Karpas-422 (cell line): ENCODE results near the gene FKBP15. TPM values are rescaled to one million over a fixed set of nuclear protein-coding genes. Genes with fewer than 3 reads are reported as not detected.
A peak's percentile ranks its signal among the peaks of the same experiment; 100 is the strongest.

Source experiments
- DNase-seq: peaks from one replicate; pipeline ENCODE4 v3.0.0-alpha.2; 2015
- H2AFZ ChIP-seq: fragments of 200-600 bp; sonication (generic); 2 replicates; pipeline ENCODE4 v1.6.1; 2014; ENCODE audit warnings: antibody characterized with exemption, low read length, mixed read lengths
- H3K27ac ChIP-seq: fragments of 200-600 bp; sonication (generic); 2 replicates; pipeline ENCODE4 v1.5.1; 2014; ENCODE audit warnings: mild to moderate bottlenecking, low read length, moderate library complexity
- H3K27me3 ChIP-seq: fragments of 200-600 bp; sonication (generic); 2 replicates; pipeline ENCODE4 v1.6.1; 2014; ENCODE audit warnings: low read length, mixed read lengths
- H3K36me3 ChIP-seq: fragments of 200-600 bp; sonication (generic); 2 replicates; pipeline ENCODE4 v1.6.1; 2014; ENCODE audit warnings: low read length, mixed read lengths; ENCODE audit not compliant: insufficient read depth
- H3K4me1 ChIP-seq: fragments of 200-600 bp; sonication (generic); 2 replicates; pipeline ENCODE4 v1.6.1; 2014; ENCODE audit warnings: mild to moderate bottlenecking, low read length, mixed read lengths
- H3K4me2 ChIP-seq: fragments of 200-600 bp; sonication (generic); 2 replicates; pipeline ENCODE4 v1.6.1; 2014; ENCODE audit warnings: low read length, low read depth, mild to moderate bottlenecking; ENCODE audit not compliant: poor library complexity, severe bottlenecking
- H3K4me3 ChIP-seq: fragments of 200-600 bp; sonication (generic); 2 replicates; pipeline ENCODE4 v1.5.1; 2014; ENCODE audit warnings: mild to moderate bottlenecking, antibody characterized with exemption, low read length, mixed read lengths
- H3K79me2 ChIP-seq: fragments of 200-600 bp; sonication (generic); 2 replicates; pipeline ENCODE4 v1.6.1; 2014; ENCODE audit warnings: mild to moderate bottlenecking, low read length, mixed read lengths
- H3K9ac ChIP-seq: fragments of 200-600 bp; sonication (generic); 2 replicates; pipeline ENCODE4 v1.6.0; 2014; ENCODE audit warnings: low read length
- H3K9me2 ChIP-seq: fragments of 200-600 bp; sonication (generic), shearing (Covaris generic); replicated peaks from 2 replicates; pipeline ENCODE4 v1.6.0; 2014; ENCODE audit warnings: mild to moderate bottlenecking, low read length, moderate library complexity; ENCODE audit not compliant: insufficient read depth
- H3K9me3 ChIP-seq: fragments of 300-700, 200-600 bp; sonication (generic); 2 replicates; pipeline ENCODE4 v1.6.1; 2014; ENCODE audit warnings: low read length, mixed read lengths
- H4K20me1 ChIP-seq: fragments of 200-600 bp; sonication (generic); 2 replicates; pipeline ENCODE4 v1.6.1; 2014; ENCODE audit warnings: mild to moderate bottlenecking, antibody characterized with exemption, low read length, low read depth; ENCODE audit not compliant: insufficient read depth
- total RNA-seq: library from RNA; depleted of rRNA; stranded (reverse); fragments of >200 nt; shearing (Covaris generic); gene quantifications from 2 replicates; pipeline ENCODE4 v1.2.3, GENCODE V29; 2014; ENCODE audit warnings: low replicate concordance

FKBP15 gene
- total RNA-seq, 1 experiment from 2014 or later: 65.1 TPM

GRCh38 chr9:113228130-113228665 lies 7.1 kb upstream of the FKBP15 start:
- Histone ChIP-seq H4K20me1 (no peaks in the 10 kb centered on the region), H3K36me3 (peaks cover 11% of the 10 kb centered on the region; the same call in 1 of the 2 replicates), H3K9ac (no peak overlapping the region), H3K79me2 (peaks cover 41% of the 10 kb centered on the region), H3K27me3 (no peaks in the 10 kb centered on the region), H3K4me3 (no peak overlapping the region), H3K9me3 (no peaks in the 10 kb centered on the region), H2AFZ (no peak overlapping the region), H3K4me1 (peaks cover 35% of the 10 kb centered on the region), H3K27ac (no peak overlapping the region), H3K4me2 (no peak overlapping the region), H3K9me2 (no peaks in the 10 kb centered on the region)
- peak; percentile 2 for DNase-seq

- H3K4me2 ChIP-seq: no peak overlapping the region
- H3K27me3 ChIP-seq: no peaks in the 10 kb centered on the region
- H3K79me2 ChIP-seq: peaks cover 46% of the 10 kb centered on the region
- no peak overlapping the region for H2AFZ ChIP-seq
- H4K20me1 ChIP-seq: no peaks in the 10 kb centered on the region
- no peak overlapping the region for H3K4me3 ChIP-seq
- no peak overlapping the region for H3K9ac ChIP-seq
- H3K9me2 ChIP-seq: no peaks in the 10 kb centered on the region
- peak; percentile 19 for DNase-seq
- no peak overlapping the region for H3K27ac ChIP-seq
- H3K36me3 ChIP-seq: peaks cover 11% of the 10 kb centered on the region; the same call in 1 of the 2 replicates
- H3K9me3 ChIP-seq: no peaks in the 10 kb centered on the region
- H3K4me1 ChIP-seq: peaks cover 35% of the 10 kb centered on the region
These were observed 6.4 kb upstream of the FKBP15 start for GRCh38 chr9:113227436-113227835.

GRCh38 chr9:113223963-113224362 lies 2.9 kb upstream of the FKBP15 start:
- H3K36me3 ChIP-seq: peaks cover 11% of the 10 kb centered on the region; the same call in 1 of the 2 replicates
- H3K27me3 ChIP-seq: no peaks in the 10 kb centered on the region
- H3K9me2 ChIP-seq: no peaks in the 10 kb centered on the region
- no peak overlapping the region for H3K9ac ChIP-seq
- H3K27ac ChIP-seq: no peak overlapping the region
- no peak overlapping the region for H2AFZ ChIP-seq
- H4K20me1 ChIP-seq: no peaks in the 10 kb centered on the region
- peaks cover 63% of the 10 kb centered on the region for H3K79me2 ChIP-seq
- peaks cover 47% of the 10 kb centered on the region for H3K4me1 ChIP-seq
- peak; percentile 28 for DNase-seq
- H3K9me3 ChIP-seq: no peaks in the 10 kb centered on the region
- peak overlapping the region; percentile 74 for H3K4me2 ChIP-seq
- H3K4me3 ChIP-seq: no peak overlapping the region

GRCh38 chr9:113222482-113222841 lies 1.4 kb upstream of the FKBP15 start:
- peak overlapping the region; percentile 73 for H3K9ac ChIP-seq

GRCh38 chr9:113221800-113222481 lies 864 bp upstream of the FKBP15 start:
- Histone ChIP-seq H3K4me3 (peak overlapping the region; percentile 90), H3K9me3 (no peaks in the 10 kb centered on the region), H3K79me2 (peaks cover 81% of the 10 kb centered on the region), H3K27me3 (no peaks in the 10 kb centered on the region), H3K9ac (peak overlapping the region; percentile 73), H3K4me2 (peak overlapping the region; percentile 74), H3K36me3 (peaks cover 10% of the 10 kb centered on the region; the same call in 1 of the 2 replicates), H4K20me1 (no peaks in the 10 kb centered on the region), H2AFZ (0 out of 2 replicates have a peak overlapping the region, but pooled peaks have one; percentile 64), H3K9me2 (no peaks in the 10 kb centered on the region), H3K27ac (no peak overlapping the region), H3K4me1 (peaks cover 46% of the 10 kb centered on the region)
- peak; percentile 51 for DNase-seq

More at GRCh38 chr9:113222482-113222841, 1.4 kb upstream of the FKBP15 start:
- no peaks in the 10 kb centered on the region for H3K9me2 ChIP-seq
- no peaks in the 10 kb centered on the region for H4K20me1 ChIP-seq
- no peak overlapping the region for H3K27ac ChIP-seq
- H3K79me2 ChIP-seq: peaks cover 78% of the 10 kb centered on the region
- H2AFZ ChIP-seq: no peak overlapping the region
- H3K4me1 ChIP-seq: peaks cover 51% of the 10 kb centered on the region
- H3K4me2 ChIP-seq: peak overlapping the region; percentile 74
- peaks cover 11% of the 10 kb centered on the region; the same call in 1 of the 2 replicates for H3K36me3 ChIP-seq
- no peaks in the 10 kb centered on the region for H3K9me3 ChIP-seq
- peak; percentile 57 for DNase-seq
- H3K4me3 ChIP-seq: peak overlapping the region; percentile 90
- no peaks in the 10 kb centered on the region for H3K27me3 ChIP-seq

GRCh38 chr9:113220467-113221002 lies 542 bp downstream of the FKBP15 start:
- Histone ChIP-seq H2AFZ (peak overlapping the region; percentile 74; the same call in 1 of the 2 replicates), H3K27me3 (no peaks in the 10 kb centered on the region), H4K20me1 (no peaks in the 10 kb centered on the region), H3K4me3 (peak overlapping the region; percentile 90), H3K27ac (peak overlapping the region; percentile 92), H3K9me3 (no peaks in the 10 kb centered on the region), H3K36me3 (peaks cover 11% of the 10 kb centered on the region), H3K4me1 (peaks cover 55% of the 10 kb centered on the region), H3K9me2 (no peaks in the 10 kb centered on the region), H3K79me2 (peaks cover 91% of the 10 kb centered on the region), H3K4me2 (peak overlapping the region; percentile 97), H3K9ac (peak overlapping the region; percentile 86)
- peak; percentile 58 for DNase-seq

- Histone ChIP-seq H3K27ac (peak overlapping the region; percentile 92), H3K9ac (peak overlapping the region; percentile 86), H3K36me3 (peaks cover 12% of the 10 kb centered on the region), H2AFZ (no peak overlapping the region), H3K79me2 (peaks cover 89% of the 10 kb centered on the region), H3K27me3 (no peaks in the 10 kb centered on the region), H3K4me1 (peaks cover 57% of the 10 kb centered on the region), H3K4me2 (peak overlapping the region; percentile 97), H3K9me3 (no peaks in the 10 kb centered on the region), H3K4me3 (peak overlapping the region; percentile 90), H3K9me2 (no peaks in the 10 kb centered on the region), H4K20me1 (no peaks in the 10 kb centered on the region)
- DNase-seq: peak; percentile 72
These were observed 1.1 kb downstream of the FKBP15 start for GRCh38 chr9:113219969-113220368.
